UCSD-AML1 (cell line): Measurements from ENCODE around the gene FAM131B.

Source experiments
- DNase-seq: peaks from one replicate; lab custom pipeline; 2025; ENCODE audit not compliant: unreplicated experiment; lab: John Stamatoyannopoulos, UW

FAM131B gene

GRCh38 chr7:143383642-143383957, 21.1 kb upstream of the FAM131B start:
- DNase-seq: no peak

DNA sequence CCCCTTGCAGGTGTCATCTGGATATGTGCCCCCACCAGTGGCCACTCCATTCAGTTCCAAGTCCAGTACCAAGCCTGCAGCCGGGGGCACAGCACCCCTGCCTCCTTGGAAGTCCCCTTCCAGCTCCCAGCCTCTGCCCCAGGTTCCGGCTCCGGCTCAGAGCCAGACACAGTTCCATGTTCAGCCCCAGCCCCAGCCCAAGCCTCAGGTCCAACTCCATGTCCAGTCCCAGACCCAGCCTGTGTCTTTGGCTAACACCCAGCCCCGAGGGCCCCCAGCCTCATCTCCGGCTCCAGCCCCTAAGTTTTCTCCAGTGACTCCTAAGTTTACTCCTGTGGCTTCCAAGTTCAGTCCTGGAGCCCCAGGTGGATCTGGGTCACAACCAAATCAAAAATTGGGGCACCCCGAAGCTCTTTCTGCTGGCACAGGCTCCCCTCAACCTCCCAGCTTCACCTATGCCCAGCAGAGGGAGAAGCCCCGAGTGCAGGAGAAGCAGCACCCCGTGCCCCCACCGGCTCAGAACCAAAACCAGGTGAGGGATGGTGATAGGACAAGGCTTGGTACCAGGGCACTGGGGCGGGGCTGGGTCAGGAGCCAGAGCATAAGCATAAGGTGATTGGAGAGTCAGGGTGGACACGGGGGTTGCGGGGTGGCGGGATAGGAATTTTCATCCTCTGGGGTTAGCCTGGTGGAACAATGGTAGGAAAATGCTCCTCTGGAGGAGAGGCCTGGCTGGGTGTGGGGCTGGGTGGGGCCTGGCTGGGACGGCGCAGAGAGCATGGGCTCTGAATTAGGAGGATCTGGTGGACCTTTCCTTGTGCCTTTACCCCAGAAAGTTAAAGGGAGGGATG, 20.5 kb upstream of the FAM131B start:
- no peak for DNase-seq

- DNase-seq: no peak
These were observed 19.7 kb upstream of the FAM131B start for GRCh38 chr7:143382126-143382790.

DNA sequence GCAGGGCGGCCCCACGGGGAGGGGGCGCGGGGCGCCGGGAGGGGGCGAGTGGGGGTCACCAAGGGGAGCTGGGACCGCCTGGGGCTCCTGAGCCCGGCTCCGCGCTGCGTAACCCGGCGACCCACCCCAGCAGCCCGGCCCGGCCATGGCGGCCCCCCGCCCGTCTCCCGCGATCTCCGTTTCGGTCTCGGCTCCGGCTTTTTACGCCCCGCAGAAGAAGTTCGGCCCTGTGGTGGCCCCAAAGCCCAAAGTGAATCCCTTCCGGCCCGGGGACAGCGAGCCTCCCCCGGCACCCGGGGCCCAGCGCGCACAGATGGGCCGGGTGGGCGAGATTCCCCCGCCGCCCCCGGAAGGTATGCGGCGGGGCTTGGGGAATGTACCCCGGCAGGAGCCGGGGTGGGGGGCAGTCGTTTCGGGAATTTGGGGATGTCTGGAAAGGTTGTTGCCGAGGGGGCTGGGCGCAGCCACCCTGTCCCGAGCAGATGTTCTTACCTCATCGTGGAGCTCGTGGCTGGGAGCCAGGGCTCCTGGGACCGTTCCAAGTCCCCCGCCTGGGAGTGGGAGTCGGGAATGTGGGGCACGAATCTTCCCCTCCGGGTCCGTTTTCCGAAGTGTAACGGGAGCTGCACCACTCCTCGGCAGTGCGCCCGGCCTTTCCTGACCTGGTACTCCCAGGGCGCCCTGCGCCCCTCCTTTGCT, 19.1 kb upstream of the FAM131B start:
- DNase-seq: no peak

GRCh38 chr7:143380646-143381426, 18.3 kb upstream of the FAM131B start, which contains the start of gene ZYX:
ZYX (plus strand) TSS chr7:143381345; CDS start chr7:143381572, 227 bp downstream.
- peak; percentile 90 for DNase-seq

- peak; percentile 82 for DNase-seq
These were observed 17.7 kb upstream of the FAM131B start for GRCh38 chr7:143380260-143380645.

DNA sequence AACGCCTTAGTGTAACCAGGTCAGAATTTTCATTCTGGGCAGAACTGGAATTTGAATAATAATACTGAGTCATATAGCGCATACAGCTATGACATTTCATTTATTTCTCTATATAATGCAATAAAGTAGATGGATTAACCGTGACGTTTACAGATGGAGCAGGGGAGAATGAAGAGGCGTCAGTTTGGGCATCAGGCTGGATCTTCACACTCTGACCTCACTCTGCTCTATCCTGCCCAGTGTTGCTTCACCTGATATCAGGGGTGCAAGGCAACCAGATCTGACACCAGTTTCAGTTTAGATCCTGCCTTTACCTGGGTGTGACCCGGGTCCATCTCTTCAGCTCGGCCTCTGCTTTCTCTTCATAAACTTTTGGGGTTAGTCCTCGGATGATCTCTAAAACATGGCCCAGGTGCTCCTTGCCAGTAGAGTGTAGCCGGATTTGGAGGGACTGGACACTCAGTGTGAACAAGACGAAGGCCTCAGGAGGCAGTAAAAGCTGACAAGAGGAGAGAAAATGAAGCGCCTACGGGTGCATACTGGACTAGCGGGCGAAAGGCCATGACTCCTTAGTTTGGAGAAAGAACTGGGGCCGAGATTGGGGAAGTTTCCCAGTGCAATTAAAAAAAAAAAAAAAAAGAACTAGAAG, 17.2 kb upstream of the FAM131B start:
- DNase-seq: no peak

- DNase-seq: peak; percentile 30
These were observed 13.9 kb upstream of the FAM131B start for GRCh38 chr7:143376396-143376795.

- no peak for DNase-seq
These were observed 13.0 kb upstream of the FAM131B start for GRCh38 chr7:143375298-143376034.

GRCh38 chr7:143374561-143374960, 12.0 kb upstream of the FAM131B start:
- DNase-seq: no peak

DNA sequence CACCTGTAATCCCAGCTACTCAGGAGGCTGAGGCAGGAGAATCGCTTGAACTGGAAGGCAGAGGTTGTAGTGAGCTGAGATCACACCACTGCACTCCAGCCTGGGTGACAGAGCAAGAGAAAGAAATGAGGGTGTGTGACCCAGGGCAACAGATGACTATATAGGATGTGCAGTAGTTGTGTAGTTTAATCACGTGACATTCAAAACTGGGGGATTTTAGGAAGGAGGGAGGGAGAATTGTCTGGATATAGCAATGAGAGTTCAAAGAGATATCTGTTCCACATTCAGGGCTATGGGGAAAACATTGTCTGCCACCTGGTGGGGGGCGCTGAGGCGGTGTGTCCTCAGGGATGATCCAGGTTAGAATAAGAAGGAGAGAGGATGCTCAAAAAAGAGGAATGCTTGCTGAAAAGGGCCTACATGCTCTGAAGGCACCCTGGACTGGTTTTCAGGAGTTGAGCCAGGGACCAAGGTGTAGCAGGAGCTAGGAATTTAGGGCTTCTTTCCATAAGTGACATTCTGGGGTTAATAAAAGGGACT, 10.8 kb upstream of the FAM131B start:
- no peak for DNase-seq

- no peak for DNase-seq
These were observed 9.6 kb upstream of the FAM131B start for GRCh38 chr7:143372070-143372469.

DNA sequence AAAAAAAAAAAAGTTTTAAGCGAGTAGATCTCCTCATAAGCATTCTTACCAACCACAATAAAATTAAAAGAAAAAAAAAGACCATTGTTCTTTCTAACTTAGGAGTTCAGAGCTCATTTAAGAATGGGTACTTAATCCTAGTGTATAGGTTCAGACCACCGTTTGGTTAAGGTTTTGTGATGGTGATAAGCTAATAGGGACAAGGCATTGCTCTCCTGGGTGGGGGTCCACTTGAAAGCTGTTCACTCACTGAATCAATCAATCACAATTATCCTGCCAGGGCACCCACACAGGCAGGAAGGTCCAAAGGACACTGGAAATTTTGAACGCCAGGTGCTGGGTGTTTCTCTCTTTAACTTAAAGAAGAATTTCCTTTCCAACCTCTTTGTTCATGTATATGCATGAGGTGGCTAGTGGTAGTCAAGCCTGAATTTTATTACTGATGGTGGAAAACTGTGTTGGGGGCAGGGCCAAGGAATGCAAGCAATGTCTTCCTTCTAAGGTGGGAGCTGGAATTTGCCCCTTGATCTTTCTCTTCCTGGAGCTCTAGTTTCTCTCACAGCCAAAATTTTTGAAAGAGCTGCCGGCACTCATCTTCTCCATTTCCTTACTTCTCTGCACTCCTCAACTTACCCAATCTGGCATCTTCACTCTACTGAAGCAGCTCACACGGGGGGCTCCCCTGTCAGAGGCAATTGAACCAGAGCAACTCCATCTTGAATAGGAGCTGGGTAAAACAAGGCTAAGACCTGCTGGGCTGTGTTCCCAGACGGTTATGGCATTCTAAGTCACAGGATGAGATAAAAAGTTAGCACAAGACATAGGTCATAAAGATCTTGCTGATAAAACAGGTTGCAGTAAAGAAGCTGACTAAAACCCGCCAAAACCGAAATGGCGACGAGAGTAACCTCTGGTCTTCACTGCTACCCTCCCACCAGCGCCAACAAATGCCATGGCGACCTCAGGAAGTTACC, 7.5 kb upstream of the FAM131B start:
- no peak for DNase-seq

DNA sequence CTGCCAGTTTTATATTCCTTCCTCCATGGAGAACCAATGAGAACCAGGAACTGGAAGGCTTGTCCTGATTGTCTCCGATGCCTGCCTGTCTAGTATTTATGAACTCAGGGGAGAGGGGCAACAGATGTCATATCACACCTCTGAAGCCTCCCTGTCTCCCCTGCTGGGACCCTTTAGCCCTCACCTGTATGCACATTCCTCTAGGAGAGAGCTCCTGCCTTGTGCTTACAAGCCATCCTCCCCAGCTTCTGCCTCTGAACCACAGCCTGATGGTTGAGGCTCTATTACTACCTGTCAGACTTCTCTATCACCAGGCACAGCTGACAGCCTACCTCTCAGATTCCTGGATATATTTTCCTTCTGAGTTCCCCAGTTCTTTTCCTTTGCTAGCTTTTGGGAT, 5.9 kb upstream of the FAM131B start:
- no peak for DNase-seq

- no peak for DNase-seq
These were observed 5.5 kb upstream of the FAM131B start for GRCh38 chr7:143367972-143368371.

GRCh38 chr7:143363016-143363937, 764 bp upstream of the FAM131B start:
- no peak for DNase-seq

DNA sequence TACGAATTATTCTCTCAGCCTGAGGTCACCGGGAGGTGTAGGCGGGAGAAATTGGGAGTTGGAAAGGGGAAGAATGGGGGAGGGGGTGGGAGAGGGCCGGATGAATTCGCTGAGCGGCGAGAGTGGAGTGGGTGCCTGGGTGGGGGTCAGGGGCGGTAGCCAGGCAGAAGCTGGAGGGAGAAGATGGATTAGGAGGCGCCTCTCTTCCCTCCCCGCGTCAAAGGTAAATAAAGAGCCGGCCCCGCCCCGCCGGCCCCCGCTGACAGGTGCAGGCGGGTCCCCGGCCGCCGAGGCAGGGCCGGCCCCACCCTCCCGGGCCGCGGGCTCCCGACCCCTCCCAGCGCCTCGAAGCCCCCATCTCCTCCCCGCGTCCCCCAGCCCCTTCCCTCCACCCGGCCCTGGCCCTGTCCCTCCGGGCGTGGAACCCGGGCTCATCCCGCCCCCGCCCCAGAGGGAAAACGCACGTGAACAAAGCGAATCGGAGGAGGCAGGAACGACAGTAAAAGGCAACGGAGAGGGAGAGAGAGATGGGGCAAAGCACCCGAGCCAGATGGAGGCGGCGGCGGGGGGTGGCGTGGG, 872 bp downstream of the FAM131B start:
- DNase-seq: no peak
